ENCODE measurements around the gene SLC17A4. TPM values are rescaled to one million over a fixed set of nuclear protein-coding genes. Genes with fewer than 3 reads are reported as not detected.

Gene SLC17A4
- total RNA-seq, 4 donors from 2014 or later, result not detected

GRCh38 chr6:25830458-25830857, 75.9 kb downstream of the SLC17A4 start:
- no peaks in the 10 kb centered on the region for H3K4me1 ChIP-seq
- TF ChIP-seq POLR2A (IDR thresholded peaks at IDR 0.05), result no peak
- TF ChIP-seq CTCF (IDR thresholded peaks at IDR 0.05), result no peak
- intact Hi-C loops (cut with DNase I), result no loop called here
- no peak for DNase-seq
- no peak overlapping the region for H3K27ac ChIP-seq
- no peaks in the 10 kb centered on the region for H3K36me3 ChIP-seq
- 52 to 62% methylated on average over 4 of the region's 4 CpGs for WGBS, 2 donors
- no peak overlapping the region for H3K4me3 ChIP-seq
- no peaks in the 10 kb centered on the region for H3K27me3 ChIP-seq
- no peaks in the 10 kb centered on the region for H3K9me3 ChIP-seq

Other genes starting within 250 kb of the SLC17A4 start
- not detected for gene SCGN, start 102.5 kb upstream of the SLC17A4 start, total RNA-seq
- gene SLC17A1, start 77.3 kb downstream of the SLC17A4 start, total RNA-seq, result not detected
- not detected for gene SLC17A3, start 119.5 kb downstream of the SLC17A4 start, total RNA-seq
- not detected for gene SLC17A2, start 175.9 kb downstream of the SLC17A4 start, total RNA-seq
- 1 to 10 TPM; 7.7 to 9.0 (median 8.5) TPM for gene TRIM38, start 208.1 kb downstream of the SLC17A4 start, total RNA-seq

Measured in esophagus squamous epithelium (tissue), 5 donors.